ENCODE measurements around the gene AQP5.

The AQP5 gene

DNA sequence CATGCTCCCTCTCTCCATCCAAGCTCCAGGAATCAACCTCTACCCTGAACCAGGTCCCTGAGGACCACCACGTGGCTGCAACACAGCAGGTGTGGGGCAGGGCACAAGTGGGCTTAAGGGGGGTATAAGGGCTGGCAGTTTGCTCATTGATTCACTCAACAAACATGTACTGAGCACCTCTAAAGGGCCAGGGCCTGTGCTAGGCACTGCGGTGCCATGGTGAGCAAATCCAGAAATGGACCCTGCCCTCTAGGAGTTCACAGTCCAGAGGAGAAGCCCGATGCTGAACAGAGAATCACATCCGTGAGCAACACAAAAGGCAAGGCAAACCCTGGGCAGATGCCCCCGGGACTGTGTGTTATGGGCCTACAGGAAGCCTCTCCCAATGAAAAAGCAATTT, 17.6 kb upstream of the AQP5 start:
- DNase-seq (ENCODE audit: extremely low read depth, low read depth) = no peak
- TF ChIP-seq, protein P1, sequence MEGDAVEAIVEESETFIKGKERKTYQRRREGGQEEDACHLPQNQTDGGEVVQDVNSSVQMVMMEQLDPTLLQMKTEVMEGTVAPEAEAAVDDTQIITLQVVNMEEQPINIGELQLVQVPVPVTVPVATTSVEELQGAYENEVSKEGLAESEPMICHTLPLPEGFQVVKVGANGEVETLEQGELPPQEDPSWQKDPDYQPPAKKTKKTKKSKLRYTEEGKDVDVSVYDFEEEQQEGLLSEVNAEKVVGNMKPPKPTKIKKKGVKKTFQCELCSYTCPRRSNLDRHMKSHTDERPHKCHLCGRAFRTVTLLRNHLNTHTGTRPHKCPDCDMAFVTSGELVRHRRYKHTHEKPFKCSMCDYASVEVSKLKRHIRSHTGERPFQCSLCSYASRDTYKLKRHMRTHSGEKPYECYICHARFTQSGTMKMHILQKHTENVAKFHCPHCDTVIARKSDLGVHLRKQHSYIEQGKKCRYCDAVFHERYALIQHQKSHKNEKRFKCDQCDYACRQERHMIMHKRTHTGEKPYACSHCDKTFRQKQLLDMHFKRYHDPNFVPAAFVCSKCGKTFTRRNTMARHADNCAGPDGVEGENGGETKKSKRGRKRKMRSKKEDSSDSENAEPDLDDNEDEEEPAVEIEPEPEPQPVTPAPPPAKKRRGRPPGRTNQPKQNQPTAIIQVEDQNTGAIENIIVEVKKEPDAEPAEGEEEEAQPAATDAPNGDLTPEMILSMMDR (IDR thresholded peaks at IDR 0.05; ENCODE audit: low read depth, low read length, missing control alignments) = no peak
- H3K4me3 ChIP-seq (replicated peaks; ENCODE audit: low read depth, low read length) = no peak overlapping the region

DNA sequence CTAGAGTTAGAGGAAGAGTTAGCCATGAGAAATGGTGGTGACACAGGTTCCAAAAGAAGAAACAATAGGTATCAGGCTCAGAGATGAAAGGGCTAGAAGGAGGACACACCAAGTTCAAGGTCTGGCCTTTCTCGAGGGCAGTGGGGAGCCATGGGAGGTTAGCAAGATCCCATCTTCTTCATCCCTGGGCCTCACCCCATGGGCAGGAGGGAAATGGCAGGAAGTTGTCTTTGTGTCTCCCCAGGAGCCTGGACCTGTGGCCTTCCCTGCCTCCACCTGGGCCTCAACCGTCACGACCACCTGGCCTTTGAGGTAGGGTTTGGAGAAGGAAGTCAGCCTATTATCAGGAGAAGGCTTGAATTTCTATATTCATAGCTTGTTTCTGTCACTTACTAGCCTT, 17.0 kb upstream of the AQP5 start:
- DNase-seq (ENCODE audit: extremely low read depth, low read depth) = no peak
- TF ChIP-seq, protein P1 (IDR thresholded peaks at IDR 0.05; ENCODE audit: low read depth, low read length, missing control alignments) = no peak
- H3K4me3 ChIP-seq (replicated peaks; ENCODE audit: low read depth, low read length) = no peak overlapping the region

DNA sequence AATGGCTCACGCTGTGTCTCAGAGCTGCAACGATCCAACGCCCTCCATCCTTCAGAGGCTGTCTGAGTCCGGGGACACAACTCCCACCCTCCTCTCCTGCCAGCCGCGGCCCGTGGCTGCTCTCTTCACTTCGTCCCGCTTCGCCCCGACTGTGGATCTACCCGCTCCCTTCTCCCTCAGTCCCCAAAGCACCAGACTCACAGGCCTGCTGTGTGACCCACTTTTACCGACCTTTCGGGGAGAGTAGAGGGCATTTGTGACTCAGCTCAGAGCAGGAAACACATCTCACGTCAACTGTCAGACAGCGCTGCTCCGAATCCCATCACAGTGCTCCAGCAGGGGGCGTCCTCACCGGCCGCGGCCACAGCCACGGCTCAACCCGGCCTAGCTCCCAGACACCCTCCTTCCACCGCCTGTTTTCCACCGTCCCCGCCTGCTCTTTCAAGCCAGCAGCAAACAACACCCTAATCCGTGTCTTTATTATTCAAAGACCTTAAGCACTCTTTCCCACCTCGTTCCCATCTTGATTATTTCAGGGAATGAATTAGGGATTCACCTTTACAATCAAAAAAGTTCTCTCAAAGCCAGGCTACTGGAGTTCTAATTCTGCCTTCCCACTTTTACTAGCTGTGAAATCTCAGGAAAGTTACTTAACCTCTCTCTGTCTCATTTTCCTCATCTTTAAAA, 16.1 kb upstream of the AQP5 start:
- TF ChIP-seq, protein P1 (IDR thresholded peaks at IDR 0.05; ENCODE audit: low read depth, low read length, missing control alignments) = peak; percentile 96
- H3K4me3 ChIP-seq (replicated peaks; ENCODE audit: low read depth, low read length) = no peak overlapping the region
- peak; percentile 43 for DNase-seq (ENCODE audit: extremely low read depth, low read depth)

DNA sequence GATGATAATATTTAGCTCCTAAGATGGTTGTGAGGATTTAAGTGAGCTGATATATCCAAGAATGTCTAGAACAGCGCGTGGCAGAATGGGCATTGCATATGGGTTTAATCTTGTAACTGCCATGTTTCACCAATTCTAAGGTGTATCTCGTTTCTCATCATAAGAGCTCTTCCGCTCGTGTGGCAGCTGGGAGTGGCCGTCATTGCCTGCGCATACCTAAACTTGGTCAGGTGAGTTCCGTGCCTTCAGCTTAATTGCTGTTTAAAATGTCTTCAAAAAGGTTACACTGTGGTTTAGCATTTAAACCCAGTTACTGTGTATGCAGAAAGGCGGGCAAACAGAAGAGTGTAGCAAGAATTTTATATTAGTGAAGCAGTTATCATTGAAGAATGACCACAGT, 15.6 kb upstream of the AQP5 start:
- TF ChIP-seq, protein P1 (IDR thresholded peaks at IDR 0.05; ENCODE audit: low read depth, low read length, missing control alignments) = no peak
- no peak overlapping the region for H3K4me3 ChIP-seq (replicated peaks; ENCODE audit: low read depth, low read length)
- DNase-seq (ENCODE audit: extremely low read depth, low read depth) = no peak

DNA sequence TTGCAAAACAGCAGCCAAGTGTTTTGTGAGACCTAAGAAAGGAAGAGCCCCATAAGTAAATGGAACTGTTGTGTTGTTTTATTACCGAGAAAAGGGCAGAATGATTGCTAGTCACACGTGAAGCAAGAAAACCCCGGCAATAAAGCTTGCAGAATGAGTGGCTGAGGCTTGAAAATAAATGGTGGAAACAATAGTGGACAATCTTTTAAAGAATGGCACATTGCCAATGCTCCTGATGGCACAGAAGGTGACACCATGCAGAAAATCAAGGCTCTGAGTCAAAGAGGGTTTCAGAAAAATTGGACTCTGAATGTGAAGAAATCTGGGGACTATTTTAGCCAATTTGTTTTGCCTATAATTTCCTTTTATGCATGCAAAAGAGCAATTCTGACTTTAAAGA, 15.2 kb upstream of the AQP5 start:
- no peak overlapping the region for H3K4me3 ChIP-seq (replicated peaks; ENCODE audit: low read depth, low read length)
- DNase-seq (ENCODE audit: extremely low read depth, low read depth) = no peak
- TF ChIP-seq, protein P1 (IDR thresholded peaks at IDR 0.05; ENCODE audit: low read depth, low read length, missing control alignments) = no peak

DNA sequence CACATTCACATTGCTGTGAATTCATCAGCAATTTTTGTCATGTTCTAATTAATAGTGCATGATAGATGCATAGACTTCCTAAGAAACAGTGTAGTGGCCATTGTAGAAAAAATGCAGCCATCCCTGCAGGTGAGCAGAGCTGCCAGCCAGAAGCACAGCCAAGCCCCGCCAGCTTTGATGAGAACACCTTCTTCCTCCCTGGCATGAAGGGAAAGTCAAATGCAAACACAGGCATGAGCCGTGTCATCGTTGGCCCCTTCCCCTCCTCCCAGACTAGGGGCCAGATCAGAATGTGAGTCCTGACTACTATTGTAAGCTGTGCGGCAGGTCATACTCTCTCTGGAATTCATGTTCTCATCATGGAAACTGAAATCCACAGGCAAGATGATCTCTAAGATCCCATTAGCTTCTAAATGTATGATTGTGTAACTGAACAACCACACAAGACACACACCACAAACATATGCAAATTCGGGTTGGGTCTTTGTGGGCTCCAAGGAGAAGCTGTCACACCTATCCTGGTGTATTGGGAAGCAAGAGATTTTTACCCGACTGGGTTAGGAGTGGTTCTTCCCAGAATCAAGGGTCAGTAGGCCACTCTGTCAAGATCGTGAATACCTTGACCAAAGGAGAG, 14.0 kb upstream of the AQP5 start:
- H3K4me3 ChIP-seq (replicated peaks; ENCODE audit: low read depth, low read length) = no peak overlapping the region
- DNase-seq (ENCODE audit: extremely low read depth, low read depth) = no peak
- TF ChIP-seq, protein P1 (IDR thresholded peaks at IDR 0.05; ENCODE audit: low read depth, low read length, missing control alignments) = no peak
